ENCODE results near the gene ADAMTS5.

The ADAMTS5 gene

GRCh38 chr21:26946744-26947446 lies 20.0 kb downstream of the ADAMTS5 start:
- no peak for DNase-seq

GRCh38 chr21:26945916-26946675 lies 20.8 kb downstream of the ADAMTS5 start:
- no peak for DNase-seq

GRCh38 chr21:26943921-26944320 lies 23.0 kb downstream of the ADAMTS5 start:
- DNase-seq: no peak

GRCh38 chr21:26941421-26941820 lies 25.5 kb downstream of the ADAMTS5 start:
- DNase-seq: no peak

GRCh38 chr21:26939601-26940111 lies 27.2 kb downstream of the ADAMTS5 start:
- DNase-seq: no peak

GRCh38 chr21:26936641-26937040 lies 30.2 kb downstream of the ADAMTS5 start:
- no peak for DNase-seq

GRCh38 chr21:26935977-26936376 lies 30.9 kb downstream of the ADAMTS5 start:
- no peak for DNase-seq

- DNase-seq: no peak
Measured at GRCh38 chr21:26934383-26934782, 32.5 kb downstream of the ADAMTS5 start.

- no peak for DNase-seq
Measured at GRCh38 chr21:26933448-26933847, 33.4 kb downstream of the ADAMTS5 start.

- DNase-seq: no peak
Measured at GRCh38 chr21:26925636-26926035, 41.3 kb downstream of the ADAMTS5 start.

GRCh38 chr21:26925122-26925521 lies 41.8 kb downstream of the ADAMTS5 start:
- no peak for DNase-seq

- no peak for DNase-seq
Measured at GRCh38 chr21:26923986-26924385, 42.9 kb downstream of the ADAMTS5 start.

- no peak for DNase-seq
Measured at GRCh38 chr21:26920055-26920454, 46.8 kb downstream of the ADAMTS5 start.

- DNase-seq: no peak
Measured at GRCh38 chr21:26918323-26919079, 48.4 kb downstream of the ADAMTS5 start.

GRCh38 chr21:26916799-26917198 lies 50.1 kb downstream of the ADAMTS5 start:
- no peak for DNase-seq

GRCh38 chr21:26914557-26914956 lies 52.3 kb downstream of the ADAMTS5 start:
- no peak for DNase-seq

GRCh38 chr21:26912466-26912865 lies 54.4 kb downstream of the ADAMTS5 start:
- no peak for DNase-seq

- no peak for DNase-seq
Measured at GRCh38 chr21:26909972-26910371, 56.9 kb downstream of the ADAMTS5 start.

GRCh38 chr21:26900980-26901379 lies 65.9 kb downstream of the ADAMTS5 start:
- no peak for DNase-seq

GRCh38 chr21:26892151-26892550 lies 74.7 kb downstream of the ADAMTS5 start:
- no peak for DNase-seq

- no peak for DNase-seq
Measured at GRCh38 chr21:26888931-26889330, 78.0 kb downstream of the ADAMTS5 start.

GRCh38 chr21:26888256-26888655 lies 78.6 kb downstream of the ADAMTS5 start:
- no peak for DNase-seq

GRCh38 chr21:26887251-26887650 lies 79.6 kb downstream of the ADAMTS5 start:
- DNase-seq: no peak

- no peak for DNase-seq
Measured at GRCh38 chr21:26884436-26884835, 82.5 kb downstream of the ADAMTS5 start.
